Right lobe of liver (tissue), 6 donors: ENCODE measurements around the gene CPNE9. TPM values are rescaled to one million over a fixed set of nuclear protein-coding genes. Genes with fewer than 3 reads are reported as not detected.

Experiments
- ATAC-seq, 4 donors: fragments of 200-7000 bp; cut with Tn5 transposase; one replicate each; pipeline ENCODE4 v1.9.1; 2020; ENCODE audit warnings: mild to moderate bottlenecking in 4 of 4, moderate library complexity in 4 of 4
- DNase-seq, 3 donors: peaks; one replicate each; pipeline ENCODE4 v3.0.0-alpha.2; 2020
- H3K27ac ChIP-seq, 3 donors: fragments of 200-600 bp; one replicate each; pipeline ENCODE4 v1.8.0; 2022
- H3K27me3 ChIP-seq, 2 donors: fragments of 200-600 bp; one replicate each; pipeline ENCODE4 v1.8.0; 2022
- H3K36me3 ChIP-seq, 4 donors: fragments of 200-600 bp; sonication (generic) in 1 of 4; one replicate each; pipeline versions ENCODE4 v1.5.1 to v1.8.0; 2017 to 2022; ENCODE audit warnings: control low read depth in 1 of 4
- H3K4me1 ChIP-seq, 4 donors: fragments of 200-600 bp; sonication (generic) in 1 of 4; one replicate each; pipeline versions ENCODE4 v1.5.1 to v1.8.0; 2017 to 2022; ENCODE audit warnings: control low read depth in 1 of 4
- H3K4me3 ChIP-seq, 3 donors: fragments of 200-600 bp; one replicate each; pipeline ENCODE4 v1.8.0; 2022
- H3K9me3 ChIP-seq, 4 donors: fragments of 200-600 bp; sonication (generic) in 1 of 4; one replicate each; pipeline versions ENCODE4 v1.5.1 to v1.8.0; 2017 to 2022; ENCODE audit warnings: control low read depth in 1 of 4
- POLR2A ChIP-seq: fragments of 450-650 bp; IDR thresholded peaks from one replicate; pipeline ENCODE4 v1.6.1; 2017; ENCODE audit warnings: antibody characterized with exemption, mild to moderate bottlenecking
- WGBS: methylation state at CpG from one replicate; pipeline ENCODE4 v1.1.6; 2018; ENCODE audit warnings: low coverage, low lambda C conversion rate; ENCODE audit not compliant: insufficient coverage; ENCODE audit errors: missing lambda C conversion rate; 5-methylcytosine and 5-hydroxymethylcytosine counted together
- intact Hi-C, 2 donors: fragments of 100-400 bp; cut with DNase I; formaldehyde crosslinking; loops; one replicate each; pipeline versions ENCODE4 v1.11.2 to v1.14.1; 2022
- total RNA-seq, 6 experiments: library from RNA; depleted of rRNA in 2 of 6; stranded (reverse); fragments of >200 nt in 2 of 6; fragmentation: NEBNext Ultra II Directional in 3 of 6; extraction: Animal tissue kit (Norgen Biotek cat#: 25700) in 3 of 6; gene quantifications; one replicate each; pipeline versions ENCODE4 v1.1.0 to v1.2.4, GENCODE V29; 2016 to 2023
- TF ChIP-seq, protein P1 (sequence below), 4 donors: fragments of 200-600 bp in 3 of 4; fragments of 450-650 bp in 1 of 4; IDR thresholded peaks; one replicate each; pipeline versions ENCODE4 v1.5.1 to v1.8.0; 2016 to 2022; ENCODE audit warnings: antibody characterized with exemption in 4 of 4, mild to moderate bottlenecking in 2 of 4
- donor health status: DM: no; HTN: yes; CAD: no.
- donor health status: DM: no; HTN: no; CAD: no.
- donor health status: DM: no; HTN: no; CAD: no.
- donor health status: DM: no; HTN: yes; CAD: no.
- donor health status: DM: no; HTN: yes; CAD: no.

CPNE9 gene
- total RNA-seq, 6 experiments from 2014 or later: not detected

DNA sequence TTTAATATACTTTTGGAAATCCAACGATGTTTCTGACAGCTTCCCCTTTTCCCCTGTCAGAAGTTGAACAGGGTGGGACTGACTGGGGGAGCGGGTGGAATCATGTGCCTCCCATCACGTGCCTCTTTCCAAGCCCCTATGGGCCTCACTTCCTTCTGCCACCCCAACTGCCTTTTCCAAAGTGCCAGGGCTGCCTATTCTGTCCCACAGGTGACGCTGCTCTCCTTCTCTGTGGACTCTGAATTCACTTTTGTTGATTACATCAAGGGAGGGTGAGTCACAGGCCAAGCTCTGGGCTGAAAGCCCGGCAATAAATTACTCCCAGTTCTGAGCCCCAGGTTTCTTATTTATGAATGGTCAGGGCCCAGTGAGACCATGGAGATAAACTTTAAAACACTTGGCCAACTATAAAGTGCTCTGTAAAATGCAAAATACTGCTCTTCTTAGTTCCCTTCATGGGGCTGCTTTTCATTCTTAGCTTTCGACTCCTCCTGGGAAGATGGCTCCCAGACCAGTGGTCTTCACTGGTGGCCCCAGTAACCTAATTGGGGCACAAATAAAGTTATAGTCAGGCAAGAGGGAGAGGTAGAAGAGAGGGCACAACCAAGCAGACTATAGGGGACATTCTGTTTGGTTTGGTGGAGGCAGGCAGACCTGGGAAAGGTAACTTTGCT, 12.3 kb downstream of the CPNE9 start:
- peak in 2 of 3 donors; percentile 53 to 61 for DNase-seq
- H3K36me3 ChIP-seq: no peaks in the 10 kb centered on the region
- no peaks in the 10 kb centered on the region for H3K4me1 ChIP-seq
- no peaks in the 10 kb centered on the region for H3K27me3 ChIP-seq
- no peak overlapping the region for H3K4me3 ChIP-seq
- WGBS: 40% methylated on average over 6 of the region's 6 CpGs
- H3K27ac ChIP-seq: no peak overlapping the region
- H3K9me3 ChIP-seq: no peaks in the 10 kb centered on the region
- peak; percentile 85 to 99 (median 93) for ATAC-seq
- intact Hi-C loops: no loop called here
- TF ChIP-seq, protein P1, sequence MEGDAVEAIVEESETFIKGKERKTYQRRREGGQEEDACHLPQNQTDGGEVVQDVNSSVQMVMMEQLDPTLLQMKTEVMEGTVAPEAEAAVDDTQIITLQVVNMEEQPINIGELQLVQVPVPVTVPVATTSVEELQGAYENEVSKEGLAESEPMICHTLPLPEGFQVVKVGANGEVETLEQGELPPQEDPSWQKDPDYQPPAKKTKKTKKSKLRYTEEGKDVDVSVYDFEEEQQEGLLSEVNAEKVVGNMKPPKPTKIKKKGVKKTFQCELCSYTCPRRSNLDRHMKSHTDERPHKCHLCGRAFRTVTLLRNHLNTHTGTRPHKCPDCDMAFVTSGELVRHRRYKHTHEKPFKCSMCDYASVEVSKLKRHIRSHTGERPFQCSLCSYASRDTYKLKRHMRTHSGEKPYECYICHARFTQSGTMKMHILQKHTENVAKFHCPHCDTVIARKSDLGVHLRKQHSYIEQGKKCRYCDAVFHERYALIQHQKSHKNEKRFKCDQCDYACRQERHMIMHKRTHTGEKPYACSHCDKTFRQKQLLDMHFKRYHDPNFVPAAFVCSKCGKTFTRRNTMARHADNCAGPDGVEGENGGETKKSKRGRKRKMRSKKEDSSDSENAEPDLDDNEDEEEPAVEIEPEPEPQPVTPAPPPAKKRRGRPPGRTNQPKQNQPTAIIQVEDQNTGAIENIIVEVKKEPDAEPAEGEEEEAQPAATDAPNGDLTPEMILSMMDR (IDR thresholded peaks at IDR 0.05): peak; percentile 31 to 70 (median 55)
- TF ChIP-seq POLR2A: no peak

DNA sequence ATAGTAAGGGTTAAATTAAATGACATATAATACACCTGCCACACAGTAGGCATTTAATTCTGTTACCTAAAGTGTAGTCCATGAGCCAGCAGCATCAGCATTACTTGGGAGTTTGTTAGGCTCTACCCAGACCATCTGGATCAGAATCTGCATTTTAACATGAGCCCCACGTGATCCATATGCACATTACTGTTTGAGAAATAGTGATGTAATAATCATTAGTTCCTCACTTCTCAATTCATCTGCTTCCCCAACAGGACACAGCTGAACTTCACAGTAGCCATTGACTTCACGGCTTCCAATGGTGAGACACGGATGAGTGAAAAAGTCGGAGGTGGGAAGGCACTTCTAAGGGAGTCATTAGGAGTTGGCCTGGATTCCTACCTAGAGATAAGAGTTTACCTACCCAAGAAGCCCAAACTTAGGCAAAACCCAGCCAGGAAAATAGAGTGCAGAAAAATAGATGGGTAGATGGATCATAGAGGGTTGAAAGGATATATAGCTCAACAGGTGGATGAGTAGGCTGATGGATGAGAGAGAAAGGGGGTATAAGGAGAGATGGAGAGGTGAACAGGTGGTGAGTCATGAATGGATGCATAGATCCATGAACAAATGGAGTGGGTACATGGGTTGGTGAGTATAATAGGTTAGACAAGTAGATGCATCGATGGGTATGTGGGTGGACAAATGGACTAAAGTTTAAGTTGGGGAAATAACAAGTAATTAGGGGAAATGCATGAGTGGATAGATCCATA, 13.3 kb downstream of the CPNE9 start:
- Histone ChIP-seq H3K9me3 (no peaks in the 10 kb centered on the region), H3K4me1 (no peaks in the 10 kb centered on the region), H3K27ac (no peak overlapping the region), H3K4me3 (no peak overlapping the region), H3K36me3 (no peaks in the 10 kb centered on the region), H3K27me3 (no peaks in the 10 kb centered on the region)
- DNase-seq (no peak), ATAC-seq (no peak)
- intact Hi-C loops: no loop called here
- 58% methylated on average over 5 of the region's 5 CpGs for WGBS
- TF ChIP-seq, protein P1 (IDR thresholded peaks at IDR 0.05): no peak
- no peak for TF ChIP-seq POLR2A

DNA sequence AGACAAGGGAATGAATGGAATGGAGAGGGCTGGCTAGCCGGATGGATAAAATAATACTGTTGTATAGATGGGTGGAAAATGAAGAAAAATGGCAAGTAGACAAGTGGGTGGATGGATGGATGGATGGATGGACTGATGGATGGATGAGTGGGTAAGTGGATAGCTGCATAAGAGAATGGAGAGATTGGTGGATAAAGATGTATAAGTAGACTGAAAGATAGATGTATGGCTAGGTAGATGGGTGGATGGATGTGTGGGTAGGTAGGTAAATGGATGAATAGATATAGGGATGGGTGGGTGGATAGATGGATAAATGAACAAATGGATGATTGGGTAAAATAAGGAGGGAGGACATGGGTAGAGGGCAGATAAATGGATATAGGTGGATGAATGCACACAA, 13.9 kb downstream of the CPNE9 start:
- H3K4me1 ChIP-seq: no peaks in the 10 kb centered on the region
- WGBS: 50% methylated on average over 1 of the region's 1 CpG
- no peaks in the 10 kb centered on the region for H3K36me3 ChIP-seq
- H3K9me3 ChIP-seq: no peaks in the 10 kb centered on the region
- ATAC-seq (no peak), DNase-seq (no peak)
- H3K27me3 ChIP-seq: no peaks in the 10 kb centered on the region
- intact Hi-C loops: no loop called here
- H3K4me3 ChIP-seq: no peak overlapping the region
- H3K27ac ChIP-seq: no peak overlapping the region
- TF ChIP-seq, protein P1 (IDR thresholded peaks at IDR 0.05): no peak
- TF ChIP-seq POLR2A: no peak

DNA sequence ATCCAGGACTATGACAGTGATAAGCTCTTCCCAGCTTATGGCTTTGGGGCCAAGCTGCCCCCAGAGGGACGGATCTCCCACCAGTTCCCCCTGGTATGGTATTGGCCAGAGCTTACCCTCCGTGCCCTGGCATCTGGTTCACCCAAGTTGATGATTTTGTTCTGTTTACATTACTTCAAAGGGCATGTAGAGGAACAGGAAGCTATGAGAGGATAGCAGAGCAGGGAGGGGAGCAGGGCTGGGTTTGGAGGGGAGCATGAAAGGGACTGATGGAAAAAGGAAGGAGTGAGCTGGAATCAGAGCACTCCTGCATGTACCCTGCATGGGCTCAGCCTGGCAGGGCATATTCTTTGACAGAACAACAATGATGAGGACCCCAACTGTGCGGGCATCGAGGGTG, 14.5 kb downstream of the CPNE9 start:
- no peak for TF ChIP-seq POLR2A
- TF ChIP-seq, protein P1 (IDR thresholded peaks at IDR 0.05): no peak
- Histone ChIP-seq H3K36me3 (no peaks in the 10 kb centered on the region), H3K27me3 (no peaks in the 10 kb centered on the region), H3K4me1 (no peaks in the 10 kb centered on the region), H3K4me3 (no peak overlapping the region), H3K27ac (no peak overlapping the region), H3K9me3 (no peaks in the 10 kb centered on the region)
- intact Hi-C loops: no loop called here
- ATAC-seq (no peak), DNase-seq (no peak)
- 11% methylated on average over 2 of the region's 4 CpGs for WGBS
